HG03045 (cell line): ENCODE results near the gene NCK1.
"Not testable (repeated sequence)": the region's sequence is repeated elsewhere in the genome, so short reads cannot be mapped to it uniquely, and the experiment has no call there.

Experiments used
- ATAC-seq: cut with Tn5 transposase; IDR thresholded peaks from one replicate; pipeline ENCODE4 v1.9.1; 2021; ENCODE audit warnings: mild to moderate bottlenecking, moderate library complexity; ENCODE audit not compliant: unreplicated experiment

NCK1 gene

DNA sequence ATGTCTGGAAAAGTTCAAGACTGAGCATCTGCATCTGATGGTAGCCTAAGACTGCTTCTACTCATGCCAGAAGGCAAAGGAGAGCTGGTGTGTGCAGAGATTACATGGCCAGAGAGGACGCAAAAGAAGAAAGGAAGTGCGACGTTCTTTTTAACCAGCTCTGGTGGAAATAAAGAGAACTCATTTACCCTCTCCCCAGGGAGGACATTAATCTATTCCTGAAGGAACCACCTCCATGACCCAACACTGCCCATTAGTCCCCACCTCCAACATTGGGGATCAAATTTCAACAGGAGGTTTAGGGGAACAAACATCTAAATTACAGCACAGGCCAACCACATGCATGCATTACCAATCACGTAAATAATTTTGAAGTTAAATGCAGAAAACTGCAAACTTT, 1.5 kb upstream of the NCK1 start:
- ATAC-seq = no peak

DNA sequence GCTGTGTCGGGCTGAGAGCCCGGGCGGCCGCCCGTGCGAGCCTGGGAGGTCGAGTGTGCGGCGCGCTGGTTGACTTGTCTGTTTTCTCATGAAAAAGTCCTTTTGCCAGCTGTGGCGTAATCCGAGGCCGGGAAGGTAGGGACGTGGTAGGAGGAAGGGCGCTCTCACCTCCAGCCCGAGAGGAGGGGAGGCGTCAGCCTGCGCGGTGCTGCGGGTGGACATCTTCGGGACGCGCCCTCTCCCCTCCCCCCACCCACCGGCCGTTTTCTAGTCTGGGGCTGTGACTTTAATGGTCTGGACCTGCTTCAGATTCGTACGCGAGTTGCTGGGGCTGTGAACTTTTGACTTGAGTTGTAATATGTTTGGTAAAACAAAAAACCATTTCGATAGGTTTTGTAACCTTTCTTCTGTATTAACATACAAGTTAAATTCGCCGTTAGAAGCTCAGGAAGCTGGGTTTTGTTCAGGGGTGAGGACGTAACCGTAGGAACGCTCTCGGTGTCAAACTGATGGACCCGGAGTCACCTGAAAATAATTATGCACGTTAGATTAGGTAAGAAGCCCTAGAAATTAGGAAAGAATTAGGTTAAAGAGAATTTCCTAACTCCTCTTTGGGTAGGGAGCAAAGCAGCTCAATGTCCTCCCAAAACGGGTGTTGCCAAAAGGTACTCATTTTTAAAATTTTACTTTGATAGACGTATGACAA, 762 bp downstream of the NCK1 start:
- ATAC-seq = peak; percentile 23

DNA sequence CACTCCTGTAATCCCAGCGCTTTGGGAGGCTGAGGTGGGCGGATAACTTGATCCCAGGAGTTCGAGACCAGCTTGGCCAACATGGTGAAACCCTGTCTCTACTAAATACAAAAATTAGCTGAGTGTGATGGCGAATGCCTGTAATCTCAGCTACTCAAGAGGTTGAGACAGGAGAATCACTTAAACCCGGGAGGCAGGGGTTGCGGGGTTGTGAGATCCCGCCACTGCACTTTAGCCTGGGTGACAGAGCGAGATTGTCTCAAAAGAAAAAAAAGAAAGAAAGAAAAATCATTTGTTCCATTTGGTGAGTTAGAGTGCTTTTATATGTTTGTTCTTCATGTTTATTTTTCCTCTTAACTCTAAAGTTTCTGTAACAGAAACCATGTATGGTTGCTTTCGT, 7.3 kb downstream of the NCK1 start:
- ATAC-seq = no peak

DNA sequence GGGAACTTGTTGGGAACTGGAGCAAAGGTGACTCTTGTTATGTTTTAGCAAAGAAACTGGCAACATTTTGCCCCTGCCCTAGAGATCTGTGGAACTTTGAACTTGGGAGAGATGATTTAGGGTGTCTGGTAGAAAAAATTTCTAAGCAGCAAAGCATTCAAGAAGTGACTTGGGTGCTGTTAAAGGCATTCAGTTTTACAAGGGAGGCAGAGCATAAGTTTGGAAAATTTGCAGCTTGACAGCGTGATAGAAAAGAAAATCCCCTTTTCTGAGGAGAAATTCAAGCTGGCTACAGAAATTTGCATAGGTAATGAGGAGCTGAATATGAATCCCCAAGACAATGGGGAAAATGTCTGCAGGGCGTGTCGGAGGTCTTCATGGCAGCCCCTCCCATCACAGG, 10.2 kb downstream of the NCK1 start:
- not testable (repeated sequence) for ATAC-seq

DNA sequence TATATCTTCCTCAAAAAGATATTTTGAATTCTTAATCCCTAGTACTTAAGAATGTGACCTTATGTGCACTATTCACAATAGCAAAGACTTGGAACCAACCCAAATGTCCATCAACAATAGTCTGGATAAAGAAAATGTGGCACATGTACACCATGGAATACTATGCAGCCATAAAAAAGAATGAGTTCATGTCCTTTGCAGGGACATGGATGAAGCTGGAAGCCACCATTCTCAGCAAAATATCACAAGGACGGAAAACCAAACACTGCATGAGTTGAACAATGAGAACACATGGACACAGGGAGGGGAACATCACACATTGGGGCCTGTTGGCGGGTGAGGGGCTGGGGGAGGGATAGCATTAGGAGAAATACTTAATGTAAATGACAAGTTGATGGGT, 17.5 kb downstream of the NCK1 start:
- ATAC-seq = not testable (repeated sequence)

DNA sequence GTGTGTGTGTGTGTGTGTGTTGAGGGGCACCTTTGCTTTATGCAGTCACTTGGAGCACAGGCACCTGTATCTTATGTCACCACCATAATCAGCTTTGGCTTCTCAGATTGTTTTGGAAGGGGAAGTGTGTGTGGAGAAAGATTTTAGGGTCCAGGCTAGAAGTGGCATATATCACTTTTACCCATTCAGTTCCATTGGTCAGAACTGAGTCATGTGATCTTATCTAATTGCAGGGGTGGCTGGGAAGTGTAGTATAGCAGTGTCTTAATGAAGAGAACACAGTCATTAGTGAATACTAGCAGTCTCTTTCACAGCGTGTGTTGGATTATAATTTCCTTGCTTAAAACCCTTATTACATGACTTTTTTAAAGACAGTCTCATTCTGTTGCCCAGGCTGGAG, 20.6 kb downstream of the NCK1 start:
- ATAC-seq = no peak

DNA sequence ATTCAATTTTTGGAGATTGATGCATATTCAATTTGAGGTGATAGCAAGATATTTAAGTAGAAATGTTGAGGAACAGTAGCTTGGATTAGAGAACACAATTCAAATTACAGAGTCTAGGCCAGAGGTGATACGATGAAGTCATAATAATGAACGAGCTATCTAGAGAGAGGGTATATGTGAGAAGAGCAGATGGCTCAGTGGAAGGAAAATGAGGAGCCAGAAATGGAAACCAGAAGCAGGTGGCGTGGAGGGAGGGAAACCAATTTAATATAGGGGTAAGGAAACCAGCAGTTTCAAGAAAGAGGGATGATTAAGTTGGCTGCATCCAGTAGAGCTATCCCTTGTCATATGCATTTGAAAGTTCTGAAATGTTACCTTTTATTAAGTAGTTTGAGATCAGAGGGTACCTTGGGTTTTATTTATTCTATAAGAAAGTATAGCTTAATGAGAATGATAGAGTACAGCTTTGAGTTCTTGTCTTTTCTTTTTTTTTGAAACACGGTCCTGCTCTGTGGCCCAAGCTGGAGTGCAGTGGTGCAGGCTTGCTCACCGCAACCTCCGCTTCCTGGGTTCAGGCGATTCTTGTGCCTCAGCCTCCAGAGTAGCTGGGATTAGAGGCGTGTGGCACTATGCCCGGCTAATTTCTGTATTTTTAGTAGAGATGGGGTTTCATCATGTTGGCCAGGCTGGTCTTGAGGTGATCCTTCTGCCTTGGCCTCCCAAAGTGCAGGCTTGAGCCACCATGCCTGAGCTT, 22.1 kb downstream of the NCK1 start:
- no peak for ATAC-seq

DNA sequence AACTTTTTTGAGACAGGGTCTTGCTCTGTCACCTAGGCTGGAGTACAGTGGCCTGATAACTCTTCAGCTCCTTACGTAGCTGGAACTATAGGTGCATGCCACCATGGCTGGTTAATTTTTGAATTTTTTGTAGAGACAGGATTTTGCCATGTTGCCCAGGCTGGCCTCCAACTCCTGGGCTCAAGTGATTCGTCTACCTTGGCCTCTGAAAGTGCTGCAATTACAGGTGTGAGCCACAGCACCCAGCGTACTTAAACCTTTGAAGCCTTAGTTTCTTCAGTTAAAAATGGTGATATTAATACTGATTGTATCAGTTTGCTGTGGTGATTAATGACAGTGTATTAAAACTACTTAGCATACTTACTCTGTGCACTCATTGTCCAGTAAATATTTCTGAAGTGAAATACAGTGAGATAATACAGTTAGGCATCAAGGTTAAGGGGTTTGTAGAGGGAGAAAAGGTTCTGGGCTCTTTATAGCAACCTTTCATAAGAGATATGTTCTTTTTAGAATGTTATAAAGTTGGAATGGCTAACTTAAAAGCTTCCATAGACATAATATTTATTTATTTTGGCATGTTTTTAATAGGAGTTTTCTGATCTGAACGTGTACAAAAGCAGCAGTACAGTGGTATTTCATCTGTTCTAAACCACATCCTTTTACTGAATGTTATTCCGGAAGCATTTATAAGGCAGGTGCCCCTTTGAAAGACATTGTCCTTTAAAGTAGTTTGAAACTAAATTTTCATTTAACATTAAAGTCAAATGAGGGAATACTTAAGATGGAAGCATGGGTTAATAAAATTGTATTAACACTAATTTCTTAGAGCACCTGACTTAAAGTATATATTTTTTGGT, 23.6 kb downstream of the NCK1 start:
- ATAC-seq = no peak

DNA sequence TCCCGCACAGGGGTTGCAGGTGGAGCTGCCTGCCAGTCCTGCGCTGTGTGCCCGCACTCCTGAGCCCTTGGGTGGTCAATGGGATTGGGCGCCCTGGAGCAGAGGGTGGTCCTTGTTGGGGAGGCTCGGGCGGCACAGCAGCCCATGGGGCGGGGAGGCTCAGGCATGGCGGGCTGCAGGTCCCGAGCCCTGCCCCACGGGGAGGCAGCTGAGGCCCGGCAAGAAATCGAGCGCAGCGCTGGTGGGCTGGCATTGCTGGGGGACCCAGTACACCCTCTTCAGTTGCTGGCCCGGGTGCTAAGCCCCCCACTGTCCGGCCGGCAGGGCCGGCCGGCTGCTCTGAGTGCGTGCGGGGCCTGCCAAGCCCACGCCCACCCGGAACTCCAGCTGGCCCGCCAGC, 27.9 kb downstream of the NCK1 start:
- no peak for ATAC-seq

DNA sequence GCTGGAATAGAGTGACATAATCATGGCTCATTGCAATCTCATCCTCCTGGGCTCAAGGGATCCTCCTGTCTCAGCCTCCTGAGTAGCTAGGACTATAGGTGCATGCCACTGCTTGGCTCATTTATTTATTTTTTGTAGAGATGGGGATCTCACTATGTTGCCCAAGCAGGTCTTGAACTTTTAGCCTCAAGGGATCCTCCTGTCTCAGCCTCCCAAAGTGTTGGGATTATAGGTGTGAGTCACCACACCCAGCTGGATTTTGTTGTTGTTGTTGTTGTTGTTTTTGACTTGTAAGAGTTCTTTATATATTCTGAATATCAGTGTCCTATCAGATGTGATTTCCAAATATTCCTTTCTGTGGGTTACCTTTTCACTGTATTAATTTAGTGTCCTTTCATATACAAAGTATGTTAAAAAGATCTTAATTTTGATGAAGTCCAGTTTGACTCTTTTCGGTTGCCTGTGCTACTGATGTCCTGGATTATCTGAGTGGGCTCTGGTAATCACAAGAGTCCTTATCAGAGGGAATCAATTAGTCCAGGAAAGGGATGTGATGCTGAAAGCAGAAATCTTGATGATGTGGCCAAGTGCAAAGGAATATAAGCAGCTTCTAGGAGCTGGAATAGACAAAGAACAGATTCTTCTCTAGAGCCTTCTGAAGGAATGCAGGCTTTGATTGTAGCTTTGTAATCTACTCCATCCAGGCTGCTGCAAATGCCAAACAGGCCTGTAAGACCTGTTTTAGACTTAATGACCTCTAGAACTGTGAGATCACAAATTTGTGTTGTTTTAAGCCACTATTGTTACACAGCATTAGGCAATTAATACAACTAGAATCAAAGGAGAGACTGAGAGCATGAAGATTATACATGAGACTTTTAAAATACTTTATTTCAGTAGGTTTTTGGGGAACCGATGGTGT, 30.2 kb downstream of the NCK1 start:
- no peak for ATAC-seq

GRCh38 chr3:136893848-136894443, 31.9 kb downstream of the NCK1 start:
- no peak for ATAC-seq

GRCh38 chr3:136897171-136897570, 35.2 kb downstream of the NCK1 start:
- ATAC-seq = not testable (repeated sequence)

DNA sequence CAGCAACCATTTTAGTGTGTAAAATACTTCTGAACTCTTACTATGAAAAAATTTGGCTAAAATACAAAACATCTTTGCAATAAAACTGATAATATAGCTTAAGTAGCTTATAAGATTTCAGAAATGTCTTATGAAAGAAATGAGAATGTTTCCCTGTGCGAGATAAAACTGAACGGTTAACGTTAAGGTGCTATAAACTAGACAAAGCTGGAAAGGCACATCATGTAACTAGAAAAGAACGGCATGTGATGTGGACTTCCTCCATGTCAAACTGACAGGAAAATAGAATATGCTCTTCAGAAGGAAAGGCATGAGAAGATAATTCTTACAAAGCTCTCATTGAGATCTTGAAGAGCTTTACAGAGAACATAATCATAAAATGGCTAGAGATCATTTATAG, 36.5 kb downstream of the NCK1 start:
- no peak for ATAC-seq

DNA sequence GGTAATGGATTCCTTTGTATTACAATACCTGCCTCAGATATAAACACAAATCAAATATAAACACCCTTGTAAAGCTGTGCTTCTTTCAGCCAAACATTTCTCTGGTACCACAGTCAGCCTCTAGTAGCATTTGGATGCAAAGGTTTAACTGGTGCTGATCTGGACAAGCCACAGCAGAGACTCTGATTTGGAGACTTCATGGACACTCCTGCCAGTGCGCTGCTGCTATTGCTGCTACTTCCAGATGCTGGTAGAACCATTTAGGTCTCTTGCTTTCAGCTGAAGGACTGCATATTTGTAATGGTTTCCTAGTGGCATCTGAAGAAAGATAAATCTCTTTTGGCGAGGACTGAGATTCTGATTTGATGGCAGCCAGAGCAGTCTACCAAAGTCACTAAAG, 36.9 kb downstream of the NCK1 start:
- ATAC-seq = no peak

- no peak for ATAC-seq
Measured at GRCh38 chr3:136899622-136900158, 37.7 kb downstream of the NCK1 start.

DNA sequence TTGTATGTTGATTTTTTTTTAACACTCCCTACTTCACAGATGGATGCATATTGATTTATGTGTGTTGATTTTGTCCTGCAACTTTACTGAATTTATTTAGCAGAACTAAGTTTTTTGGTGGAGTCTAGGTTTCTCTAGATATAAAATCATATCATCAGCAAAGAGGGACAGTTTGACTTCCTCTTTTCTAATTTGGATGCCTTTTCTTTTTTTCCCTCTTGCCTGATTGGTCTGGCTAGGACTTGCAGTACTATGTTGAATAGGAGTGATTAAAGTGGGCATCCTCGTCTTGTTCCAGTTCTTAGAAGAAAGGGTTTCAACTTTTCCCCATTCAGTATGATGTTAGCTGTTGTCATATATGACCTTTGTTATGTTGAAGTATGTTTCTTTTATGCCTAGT, 38.7 kb downstream of the NCK1 start:
- ATAC-seq = not testable (repeated sequence)

DNA sequence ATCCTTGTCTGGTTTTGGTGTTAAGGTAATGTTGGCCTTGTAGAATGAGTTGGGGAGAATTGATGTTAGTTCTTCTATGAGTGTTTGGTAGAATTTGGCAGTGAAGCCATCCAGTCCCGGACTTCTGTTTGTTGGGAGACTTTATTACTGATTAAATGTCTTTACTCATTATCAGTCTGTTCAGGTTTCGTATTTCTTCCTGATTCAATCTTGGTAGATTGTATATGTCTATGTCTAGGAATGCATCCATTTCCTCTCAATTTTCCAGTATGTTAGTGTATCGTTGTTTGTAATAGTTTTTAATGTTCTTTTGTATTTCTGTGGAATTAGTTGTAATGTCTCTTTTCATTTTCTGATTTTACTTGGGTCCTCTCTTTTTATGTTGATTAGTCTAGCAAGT, 39.4 kb downstream of the NCK1 start:
- ATAC-seq = no peak

DNA sequence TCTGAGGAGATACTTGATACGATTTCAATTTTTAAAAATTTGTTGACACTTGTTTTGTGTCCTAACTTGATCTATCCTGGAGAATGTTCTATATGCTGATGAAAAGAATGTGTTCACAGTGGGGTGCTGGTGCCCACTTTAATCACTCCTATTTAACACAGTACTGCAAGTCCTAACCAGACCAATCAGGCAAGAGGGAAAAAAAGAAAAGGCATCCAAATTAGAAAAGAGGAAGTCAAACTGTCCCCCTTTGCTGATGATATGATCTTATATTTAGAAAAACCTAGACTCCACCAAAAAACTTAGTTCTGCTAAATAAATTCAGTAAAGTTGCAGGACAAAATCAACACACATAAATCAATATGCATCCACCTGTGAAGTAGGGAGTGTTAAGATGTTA, 40.5 kb downstream of the NCK1 start:
- ATAC-seq = not testable (repeated sequence)

DNA sequence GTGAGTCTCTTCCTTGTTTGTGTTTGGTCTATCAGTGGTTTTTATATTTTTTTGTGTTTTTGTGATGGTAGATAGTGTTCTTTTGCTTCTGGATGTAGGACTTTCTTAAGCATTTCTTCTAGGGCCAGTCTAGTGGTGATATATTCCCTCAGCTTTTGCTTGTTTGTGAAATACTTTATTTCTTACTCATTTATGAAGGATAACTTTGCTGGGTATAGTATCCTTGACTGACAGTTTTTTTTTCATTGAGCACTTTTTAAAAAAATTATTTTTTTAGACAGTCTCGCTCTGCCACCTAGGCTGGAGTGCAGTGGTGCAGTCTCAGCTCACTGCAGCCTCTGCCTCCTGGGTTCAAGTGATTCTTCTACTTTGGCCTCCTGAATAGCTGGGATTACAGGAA, 41.9 kb downstream of the NCK1 start:
- no peak for ATAC-seq

DNA sequence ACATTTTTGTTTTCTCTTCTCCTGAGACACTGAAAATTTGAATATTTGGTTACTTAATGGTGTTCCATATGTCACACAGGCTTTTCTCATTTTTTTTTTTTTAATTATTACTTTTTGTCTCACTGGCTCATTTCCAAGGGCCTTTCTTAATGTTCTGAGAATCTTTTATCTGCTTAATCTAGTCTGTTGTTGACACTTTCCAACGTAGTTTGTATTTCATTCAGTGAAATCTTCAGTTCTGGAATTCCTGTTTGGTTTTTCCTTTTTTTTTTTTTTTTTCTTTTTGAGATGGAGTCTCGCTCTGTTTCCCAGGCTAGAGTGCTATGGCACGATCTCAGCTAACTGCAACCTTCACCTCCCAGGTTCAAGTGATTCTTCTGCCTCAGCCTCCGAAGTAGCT, 42.7 kb downstream of the NCK1 start:
- no peak for ATAC-seq
